GM12878 (cell line): ENCODE results near the gene HPS5. TPM values are rescaled to one million over a fixed set of nuclear protein-coding genes. Genes with fewer than 3 reads are reported as not detected.

ENCODE experiments used
- ATAC-seq: fragments of 200-7000 bp; cut with Tn5 transposase; 3 replicates; pipeline ENCODE4 v1.9.1; 2020; ENCODE audit warnings: mild to moderate bottlenecking, moderate library complexity
- BruUV-seq: library from RNA; stranded (reverse); fragments of 400-500 nt; replicated peaks from 2 replicates; lab custom pipeline; 2021; lab: Mats Ljungman, UMichigan
- CTCF ChIA-PET: fragments of 300-600 bp; sonication (Branson Sonifier 250); formaldehyde crosslinking; extraction: SDS; loops from one replicate; lab custom pipeline; 2021; ENCODE audit warnings: inconsistent platforms; lab: Yijun Ruan, JAX
- POLR2A ChIA-PET: fragments of 350-600 bp; formaldehyde crosslinking; extraction: SDS; loops from one replicate; lab custom pipeline; 2021; ENCODE audit warnings: inconsistent platforms; lab: Charles Lee
- RAD21 ChIA-PET: fragments of 300-600 bp; sonication (Branson Sonifier 250); formaldehyde crosslinking; loops from one replicate; lab custom pipeline; 2023; ENCODE audit warnings: antibody characterized with exemption; ENCODE audit not compliant: unreplicated experiment; lab: Charles Lee
- SMC1A ChIA-PET: fragments of 300-600 bp; sonication (Branson Sonifier 250); formaldehyde crosslinking; loops from one replicate; lab custom pipeline; 2023; ENCODE audit not compliant: unreplicated experiment, uncharacterized antibody; lab: Charles Lee
- DNase-seq: peaks from one replicate; pipeline ENCODE4 v3.0.0-alpha.2; 2011; ENCODE audit warnings: low read depth, low spot score
- FAIRE-seq: peaks from 3 replicates; lab custom pipeline; 2011; peaks lifted over from hg19 to GRCh38; lab: Jason Lieb, UNC
- H2AFZ ChIP-seq: 2 replicates; pipeline ENCODE4 v1.6.0; 2011; ENCODE audit warnings: low read depth, low read length, control low read depth; ENCODE audit not compliant: control insufficient read depth
- H3K27ac ChIP-seq: 2 replicates; pipeline ENCODE4 v1.5.1; 2011; ENCODE audit warnings: control low read depth; ENCODE audit not compliant: control insufficient read depth, insufficient read depth
- H3K27me3 ChIP-seq, 2 experiments: replicated peaks in 1 of 2; 2 replicates each; pipeline versions ENCODE4 v1.6.0 to v1.6.1; 2011; ENCODE audit warnings: low read length in 1 of 2; ENCODE audit not compliant: control insufficient read depth in 2 of 2, insufficient read depth in 2 of 2
- H3K36me3 ChIP-seq, 2 experiments: 2 replicates each; pipeline ENCODE4 v1.5.1; 2011; ENCODE audit warnings: low read length in 1 of 2; ENCODE audit not compliant: control insufficient read depth in 2 of 2, insufficient read depth in 2 of 2
- H3K4me1 ChIP-seq: 2 replicates; pipeline ENCODE4 v1.6.1; 2011; ENCODE audit warnings: mild to moderate bottlenecking, low read length, moderate library complexity, mixed read lengths; ENCODE audit not compliant: control insufficient read depth, insufficient read depth
- H3K4me2 ChIP-seq: 2 replicates; pipeline ENCODE4 v1.6.0; 2011; ENCODE audit warnings: control low read depth; ENCODE audit not compliant: control insufficient read depth, insufficient read depth
- H3K4me3 ChIP-seq: fragments of 200-600 bp; sonication (generic); 2 replicates; pipeline ENCODE4 v1.5.1; 2016
- H3K79me2 ChIP-seq: 2 replicates; pipeline ENCODE4 v1.6.0; 2011; ENCODE audit warnings: low read length; ENCODE audit not compliant: control insufficient read depth, insufficient read depth
- H3K9ac ChIP-seq: 2 replicates; pipeline ENCODE4 v1.8.0; 2011; ENCODE audit warnings: low read length, control low read depth, mixed read lengths; ENCODE audit not compliant: control insufficient read depth, insufficient read depth
- H3K9me3 ChIP-seq: replicated peaks from 3 replicates; pipeline ENCODE4 v1.5.1; 2011; ENCODE audit warnings: mild to moderate bottlenecking, low read length; ENCODE audit not compliant: control insufficient read depth, insufficient read depth
- H4K20me1 ChIP-seq: 2 replicates; pipeline ENCODE4 v1.6.0; 2011; ENCODE audit not compliant: control insufficient read depth, insufficient read depth
- CHD2 ChIP-seq: IDR thresholded peaks from 2 replicates; pipeline ENCODE4 v1.6.1; 2011; ENCODE audit warnings: low read depth, low read length, improper control_type of control experiment, borderline replicate concordance
- FOXM1 ChIP-seq: IDR thresholded peaks from 2 replicates; pipeline ENCODE4 v1.6.1; 2012; ENCODE audit warnings: low read depth, mild to moderate bottlenecking, inconsistent platforms, low read length, moderate library complexity
- NFYB ChIP-seq: IDR thresholded peaks from 2 replicates; pipeline ENCODE4 v1.6.1; 2011; ENCODE audit warnings: low read depth, mild to moderate bottlenecking, low read length, improper control_type of control experiment, moderate library complexity; ENCODE audit not compliant: insufficient read depth
- POU2F2 ChIP-seq: IDR thresholded peaks from 3 replicates; pipeline ENCODE4 v1.6.1; 2011; ENCODE audit warnings: low read depth, mild to moderate bottlenecking, low read length, borderline replicate concordance
- REST ChIP-seq: IDR thresholded peaks from 2 replicates; pipeline ENCODE4 v1.6.1; 2012; ENCODE audit warnings: mild to moderate bottlenecking, low read depth, low read length
- STAT3 ChIP-seq: IDR thresholded peaks from 2 replicates; pipeline ENCODE4 v1.6.1; 2011; ENCODE audit warnings: low read depth, low read length, improper control_type of control experiment
- SUZ12 ChIP-seq: fragments of 200-600 bp; sonication (generic); IDR thresholded peaks from one replicate; pipeline ENCODE4 v1.6.1; 2018; ENCODE audit warnings: antibody characterized with exemption, mild to moderate bottlenecking; ENCODE audit not compliant: unreplicated experiment
- TARDBP ChIP-seq: IDR thresholded peaks from 2 replicates; pipeline ENCODE4 v1.6.1; 2016; ENCODE audit warnings: borderline replicate concordance
- ZBTB11 ChIP-seq: fragments of 450-650 bp; formaldehyde crosslinking; IDR thresholded peaks from 2 replicates; pipeline ENCODE4 v1.5.0; 2022; ENCODE audit warnings: mild to moderate bottlenecking, missing genetic modification characterization
- WGBS: methylation state at CpG from one replicate; pipeline ENCODE4 v1.1.6; 2016; ENCODE audit warnings: low lambda C conversion rate; ENCODE audit not compliant: insufficient replicate concordance, insufficient coverage; ENCODE audit errors: missing lambda C conversion rate; 5-methylcytosine and 5-hydroxymethylcytosine counted together
- in situ Hi-C: fragments of 300-500 bp; cut with MboI; formaldehyde crosslinking; loops from 9 replicates; pipeline ENCODE4 v1.14.3; 2018; ENCODE audit warnings: mixed read lengths
- intact Hi-C: fragments of 100-400 bp; cut with micrococcal nuclease; formaldehyde crosslinking; loops from one replicate; pipeline ENCODE4 v1.14.2; 2022; ENCODE audit not compliant: unreplicated experiment
- polyA plus RNA-seq, 11 experiments: library from polyadenylated mRNA; depleted of rRNA in 4 of 11; unstranded in 6 of 11; stranded (reverse) in 5 of 11; fragments of >200 nt; fragmentation: Nextera tagmentation in 4 of 11; fragmentation: Illumina TruSeq in 1 of 11; extraction: Ambion mirVana in 4 of 11; extraction: Trizol in 1 of 11; gene quantifications; 1 replicate in 1 of 11; 2 replicates in 10 of 11; pipeline versions ENCODE4 v1.2.1 to v1.2.3, GENCODE V29; 2011 to 2016; ENCODE audit warnings: inconsistent platforms in 2 of 11, missing spikeins in 2 of 11, low read depth in 1 of 11
- total RNA-seq, 4 experiments: library from RNA; depleted of rRNA in 3 of 4; stranded (reverse); fragments of >200 nt in 3 of 4; fragmentation: Illumina TruSeq in 1 of 4; extraction: Trizol in 1 of 4; gene quantifications; 2 replicates each; pipeline versions ENCODE4 v1.2.1 to v1.2.3, GENCODE V29; 2013 to 2021

HPS5 gene
- total and polyA plus RNA-seq, 10 of the 15 experiments (the other 5 are each of a cell fraction or from before 2014, with no cell fraction given): 11.9 to 32.6 (median 23.5) TPM

GRCh38 chr11:18371279-18371678, 49.3 kb upstream of the HPS5 start:
- H3K27ac ChIP-seq: no peak overlapping the region
- no peak overlapping the region for H3K4me3 ChIP-seq
- no TSS peak for BruUV-seq
- no peak for DNase-seq
- RAD21 ChIA-PET: no interaction called here
- CTCF ChIA-PET: interaction anchor here (1.1 to 1.3 kb wide), 2 partner anchors 11 to 127 kb away, joined by 5 to 8 read pairs; no protein-coding TSS in a partner anchor
- WGBS: 98% methylated on average over 2 of the region's 2 CpGs
- no peak overlapping the region for H3K9ac ChIP-seq
- intact Hi-C loops (no loop called here), in situ Hi-C loops (no loop called here)
- H3K27me3 ChIP-seq: no peaks in the 10 kb centered on the region
- no peak overlapping the region for H3K4me2 ChIP-seq
- ATAC-seq: no peak
- TF ChIP-seq NFYB (no peak), POU2F2 (no peak), TARDBP (no peak), ZBTB11 (CRISPR knock-in tag) (no peak), FOXM1 (no peak), SUZ12 (no peak), STAT3 (no peak), CHD2 (no peak), REST (no peak)
- H3K4me1 ChIP-seq: no peaks in the 10 kb centered on the region
- FAIRE-seq: no peak
- no peaks in the 10 kb centered on the region; the same call in 1 of the 2 replicates for H4K20me1 ChIP-seq
- no peaks in the 10 kb centered on the region for H3K79me2 ChIP-seq
- POLR2A ChIA-PET: no interaction called here
- H3K36me3 ChIP-seq: peaks cover 0 to 8% of the 10 kb centered on the region in 2 experiments; a peak in 1 of 4 replicates
- SMC1A ChIA-PET: interaction anchor here (0.6 to 1.5 kb wide), 4 partner anchors 13 to 56 kb away, joined by 3 read pairs; partner anchors contain the start of gene LDHC
- H3K9me3 ChIP-seq: no peaks in the 10 kb centered on the region
- H2AFZ ChIP-seq: no peak overlapping the region
